HG03520 (cell line): ENCODE results near the gene GABRB1.
"Not testable (repeated sequence)": the region's sequence is repeated elsewhere in the genome, so short reads cannot be mapped to it uniquely, and the experiment has no call there.

ENCODE experiments used
- ATAC-seq: cut with Tn5 transposase; IDR thresholded peaks from one replicate; pipeline ENCODE4 v1.9.1; 2021; ENCODE audit warnings: mild to moderate bottlenecking, moderate library complexity; ENCODE audit not compliant: unreplicated experiment

The GABRB1 gene

DNA sequence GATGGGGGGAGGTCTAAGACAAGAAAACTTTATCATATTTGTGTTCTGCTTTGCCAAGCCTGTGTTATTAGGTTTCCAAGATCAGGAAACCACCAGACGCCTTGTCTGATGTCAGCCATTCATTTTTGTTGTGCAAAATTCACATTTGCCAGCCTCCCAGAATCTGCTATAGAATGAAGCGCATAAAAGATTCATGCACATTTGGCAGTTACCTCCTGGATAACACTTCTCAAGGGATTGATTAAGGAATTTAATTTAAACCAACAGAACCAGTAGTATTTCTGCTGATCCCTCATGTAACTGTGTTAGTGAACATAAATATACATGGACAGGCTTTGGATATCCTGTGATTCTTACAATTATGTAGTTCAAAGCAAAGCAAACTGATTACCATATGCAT lies 244.2 kb downstream of the GABRB1 start:
- no peak for ATAC-seq

DNA sequence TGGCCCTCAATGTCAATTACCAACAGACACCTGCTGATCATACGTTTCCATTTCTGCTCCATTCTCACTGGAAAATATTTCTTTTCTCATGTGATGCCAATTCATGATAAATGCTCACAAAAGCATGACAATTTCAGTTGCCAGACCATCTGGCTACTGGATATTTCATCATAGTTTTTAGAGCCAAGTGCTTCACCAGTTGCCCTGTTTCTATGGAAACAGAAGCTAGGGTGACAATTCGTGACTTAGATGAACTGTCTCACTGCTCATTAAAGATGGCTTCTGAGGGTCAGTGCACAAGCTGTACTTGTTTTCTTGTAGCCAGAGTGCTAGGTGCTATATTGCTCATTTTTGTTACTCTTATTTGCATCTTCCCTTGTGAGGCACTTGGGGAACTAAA lies 247.3 kb downstream of the GABRB1 start:
- ATAC-seq = no peak

DNA sequence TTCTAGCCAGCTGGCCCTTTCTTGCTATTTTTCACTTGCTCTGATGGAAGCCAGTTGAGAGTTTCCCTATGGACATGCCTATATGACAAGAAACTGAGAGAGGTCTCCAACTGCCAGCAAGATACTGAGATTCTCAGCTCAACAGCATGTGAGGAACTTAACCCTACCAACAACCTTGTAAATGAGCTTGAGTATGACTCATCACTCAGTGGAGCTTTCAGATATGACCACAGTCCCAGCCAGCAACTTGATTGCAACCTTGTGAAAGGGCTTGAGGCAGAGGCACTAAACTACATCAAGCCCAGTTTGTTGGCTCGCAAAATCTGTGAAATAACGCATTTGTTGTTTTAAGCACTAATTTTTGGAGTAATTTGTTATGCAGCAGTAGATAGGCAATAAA lies 256.4 kb downstream of the GABRB1 start:
- ATAC-seq = peak; percentile 95

DNA sequence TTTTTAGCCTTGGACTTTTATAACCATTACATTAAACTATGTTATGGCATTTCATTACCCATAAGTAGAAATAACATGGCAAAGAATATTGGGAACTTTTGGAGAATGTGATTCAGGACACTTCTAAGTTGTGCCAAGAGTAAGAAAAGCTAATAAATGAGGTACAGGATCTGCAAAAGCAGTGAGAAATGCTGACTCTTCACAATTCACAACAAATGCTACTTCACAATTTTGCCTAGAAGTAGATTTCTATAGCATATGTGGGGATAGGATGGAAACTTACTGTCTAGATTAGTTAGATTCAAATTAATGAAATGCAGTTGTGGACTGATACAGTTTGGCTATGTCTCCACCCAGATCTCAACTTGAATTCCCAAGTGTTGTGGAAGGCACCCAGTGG lies 258.4 kb downstream of the GABRB1 start:
- ATAC-seq = no peak

DNA sequence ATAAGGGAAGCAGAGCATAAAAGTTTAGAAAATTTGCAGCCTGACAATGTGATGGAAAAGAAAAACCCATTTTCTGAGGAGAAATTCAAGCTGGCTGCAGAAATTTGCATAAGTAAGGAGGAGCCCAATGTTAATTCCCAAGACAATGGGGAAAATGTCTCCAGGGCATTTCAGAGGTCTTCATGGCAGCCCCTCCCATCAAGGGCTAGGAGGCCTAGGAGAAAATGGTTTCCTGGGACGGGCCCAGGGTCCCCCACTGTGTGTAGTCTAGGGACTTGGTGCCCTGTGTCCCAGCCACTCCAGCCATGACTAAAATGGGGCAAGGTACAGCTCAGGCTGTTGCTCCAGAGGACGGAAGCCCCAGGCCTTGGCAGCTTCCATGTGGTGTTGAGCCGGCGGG lies 259.5 kb downstream of the GABRB1 start:
- not testable (repeated sequence) for ATAC-seq

DNA sequence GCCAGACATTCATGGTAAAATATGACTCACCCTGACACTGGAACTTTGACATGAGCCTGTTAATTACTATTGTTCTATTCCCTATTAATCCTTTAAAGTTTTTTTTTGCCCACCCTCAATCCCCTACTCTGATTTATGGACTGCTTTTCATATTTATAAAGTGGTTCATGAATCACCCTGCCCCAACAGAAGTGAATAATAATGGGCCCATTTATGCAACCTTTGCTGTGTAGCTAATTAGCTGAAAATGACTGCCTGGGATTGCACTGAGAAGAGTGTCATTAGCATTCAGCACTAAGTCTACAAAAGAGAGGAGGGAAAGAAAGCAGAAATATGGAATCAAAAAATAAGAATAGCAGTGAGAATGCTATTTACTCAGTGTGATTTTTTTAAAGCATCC lies 277.8 kb downstream of the GABRB1 start:
- no peak for ATAC-seq

DNA sequence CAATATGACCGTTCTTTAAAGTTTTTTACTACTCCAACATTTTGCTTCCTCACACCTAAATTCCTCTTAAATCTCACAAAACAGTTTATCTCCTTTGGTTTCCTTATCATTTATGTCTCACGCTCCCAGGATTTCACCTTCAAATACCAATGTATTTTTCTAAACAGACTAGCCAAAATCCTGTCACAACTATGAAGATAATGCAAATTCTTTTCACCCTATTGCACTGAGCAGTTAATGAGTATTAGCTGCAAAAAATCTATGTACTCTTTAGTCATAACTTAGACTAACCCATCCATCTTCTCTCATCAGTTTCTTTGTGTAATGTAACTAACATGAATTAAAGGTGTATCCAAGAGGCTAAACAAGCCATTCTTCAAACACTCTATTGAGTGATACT lies 280.8 kb downstream of the GABRB1 start:
- ATAC-seq = no peak

DNA sequence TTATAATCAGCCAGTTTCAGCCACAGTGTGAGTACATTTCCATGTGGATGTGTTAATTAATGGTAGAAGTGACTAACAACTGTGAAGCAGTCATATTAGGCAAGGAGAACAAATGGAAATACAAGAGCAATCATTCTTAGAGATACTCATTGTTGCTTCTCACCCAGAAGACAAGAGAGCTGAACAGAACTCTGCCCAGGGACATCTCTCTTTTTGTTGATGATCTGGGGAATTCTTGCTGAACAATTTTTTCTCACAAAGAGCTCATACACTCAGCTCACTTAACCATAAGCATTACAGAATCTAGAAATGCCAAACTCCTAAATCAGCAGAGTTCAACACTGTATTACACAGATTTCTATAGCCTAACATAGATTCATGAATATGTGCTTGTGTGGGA lies 282.0 kb downstream of the GABRB1 start:
- no peak for ATAC-seq

DNA sequence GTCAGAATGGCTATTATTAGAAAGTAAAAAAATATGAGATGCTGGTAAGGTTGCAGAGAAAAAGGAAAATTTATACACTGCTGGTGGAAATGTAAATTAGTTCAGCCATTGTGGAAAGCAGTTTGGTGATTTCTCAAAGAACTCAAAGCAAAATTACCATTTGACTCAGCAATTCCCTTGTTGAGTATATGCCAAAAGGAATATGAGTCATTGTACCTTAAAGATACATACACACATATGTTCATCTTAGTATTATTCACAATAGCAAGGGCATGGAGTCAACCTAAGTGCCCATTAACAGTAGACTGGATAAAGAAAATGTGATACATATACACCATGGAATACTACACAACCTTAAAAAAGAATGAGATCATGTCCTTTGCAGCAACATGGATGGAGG lies 284.0 kb downstream of the GABRB1 start:
- peak; percentile 89 for ATAC-seq

DNA sequence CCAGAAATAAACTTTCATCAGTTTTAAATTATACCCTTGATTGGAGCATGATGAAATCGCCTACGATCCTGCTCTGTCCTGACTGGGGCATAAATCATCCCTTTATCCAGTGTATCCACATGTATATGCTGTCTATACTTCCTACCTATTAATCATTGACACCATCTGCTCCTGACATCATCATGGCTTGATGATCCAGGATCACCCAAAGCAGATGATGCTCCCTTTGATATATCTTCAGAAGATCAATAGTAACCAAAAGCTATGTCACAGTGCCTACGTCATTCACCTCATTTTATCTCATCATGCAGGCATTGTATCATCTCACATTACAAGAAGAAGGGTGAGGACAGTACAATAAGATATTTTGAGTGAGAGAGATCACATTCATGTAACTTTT lies 294.7 kb downstream of the GABRB1 start:
- ATAC-seq = no peak

DNA sequence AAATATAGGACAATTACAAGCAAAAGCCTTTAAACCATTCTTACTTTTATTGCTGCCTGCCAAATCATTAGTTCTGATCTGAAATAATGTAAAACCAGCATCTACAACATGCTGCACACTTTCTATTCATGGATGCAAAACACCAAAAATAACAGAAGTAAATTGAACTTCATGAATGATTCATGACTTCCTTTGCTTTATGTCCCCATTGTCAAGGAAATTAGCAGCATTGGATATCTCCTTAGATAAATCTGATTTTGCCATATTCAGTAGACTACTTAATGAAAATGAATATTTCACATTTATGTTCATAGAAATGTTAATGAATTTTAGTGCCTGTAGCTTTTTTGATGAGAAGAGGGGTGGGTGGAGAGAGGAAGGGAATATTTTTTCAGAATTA lies 299.5 kb downstream of the GABRB1 start:
- ATAC-seq = no peak

DNA sequence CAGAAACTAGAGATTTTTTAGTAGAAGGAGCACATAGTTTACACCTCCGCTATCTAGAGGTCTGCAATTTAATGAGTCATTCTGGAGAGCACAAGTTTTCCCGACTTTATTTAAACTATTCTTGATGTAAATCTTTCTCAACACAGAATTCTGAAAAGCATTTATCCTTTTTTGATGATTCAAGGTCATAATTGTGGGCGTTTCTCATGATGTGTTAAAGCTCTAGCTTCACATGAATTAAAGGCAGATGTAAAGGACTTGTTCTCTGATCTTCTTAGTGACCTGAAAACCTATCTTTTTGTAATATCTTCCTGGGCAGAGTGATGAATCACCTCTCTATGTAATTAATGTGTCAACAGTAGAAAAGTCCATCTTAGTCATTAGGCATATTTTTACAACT lies 303.3 kb downstream of the GABRB1 start:
- no peak for ATAC-seq

DNA sequence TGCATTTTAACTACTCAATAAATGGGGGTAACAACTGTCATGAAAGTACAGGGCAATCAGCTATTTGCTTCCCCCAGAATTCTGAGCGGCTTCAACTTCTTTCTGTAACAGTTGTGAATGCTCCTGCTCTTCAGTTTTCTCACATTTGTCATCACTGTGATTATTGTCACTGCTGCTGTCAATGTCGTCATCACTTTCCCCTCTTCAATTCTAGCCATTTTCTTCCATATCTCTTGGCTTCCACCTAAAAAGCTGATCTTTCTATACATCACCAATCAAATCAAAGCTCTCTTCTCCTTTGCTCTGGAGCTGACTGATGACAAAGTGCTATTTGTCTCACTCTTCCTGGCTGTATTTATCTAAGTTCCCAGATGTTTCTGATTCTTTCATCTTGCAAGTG lies 306.5 kb downstream of the GABRB1 start:
- ATAC-seq = no peak

DNA sequence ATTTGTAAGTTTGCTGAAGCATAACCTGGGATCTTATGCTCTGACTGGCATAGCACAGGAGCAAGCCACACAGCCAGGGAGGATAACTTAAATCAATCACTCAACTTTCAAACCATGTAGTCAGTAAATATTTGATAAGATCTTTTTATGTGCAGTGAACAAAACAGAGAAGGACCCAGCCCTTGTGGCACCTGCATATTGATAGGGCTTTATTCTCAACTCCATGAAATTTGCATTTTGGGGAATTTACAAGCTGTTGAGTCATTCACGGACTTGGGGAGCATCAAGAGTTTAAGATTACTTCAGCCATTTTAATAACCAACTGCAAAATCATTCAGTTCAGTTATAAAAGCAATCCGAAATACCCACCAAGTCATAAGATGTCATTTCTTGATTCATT lies 309.5 kb downstream of the GABRB1 start:
- ATAC-seq = no peak

DNA sequence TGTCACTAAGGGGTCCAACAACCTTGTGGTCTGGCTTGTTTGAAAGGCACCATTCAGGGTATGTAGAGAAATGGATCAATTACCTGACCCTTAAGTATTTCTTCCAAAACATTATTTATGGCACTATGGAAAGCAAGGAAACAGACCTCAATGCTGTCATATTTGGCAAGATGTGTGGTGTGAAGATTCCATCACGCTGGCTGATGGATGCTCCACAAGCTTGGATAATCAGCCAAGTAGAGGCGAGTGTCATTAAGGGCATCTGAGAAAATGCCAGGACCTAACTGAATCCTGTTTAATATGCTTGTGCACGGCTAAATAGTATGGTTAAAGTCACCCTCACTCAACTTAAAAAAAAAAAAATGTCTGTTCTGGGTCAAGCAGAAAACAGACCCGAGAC lies 311.4 kb downstream of the GABRB1 start:
- no peak for ATAC-seq

DNA sequence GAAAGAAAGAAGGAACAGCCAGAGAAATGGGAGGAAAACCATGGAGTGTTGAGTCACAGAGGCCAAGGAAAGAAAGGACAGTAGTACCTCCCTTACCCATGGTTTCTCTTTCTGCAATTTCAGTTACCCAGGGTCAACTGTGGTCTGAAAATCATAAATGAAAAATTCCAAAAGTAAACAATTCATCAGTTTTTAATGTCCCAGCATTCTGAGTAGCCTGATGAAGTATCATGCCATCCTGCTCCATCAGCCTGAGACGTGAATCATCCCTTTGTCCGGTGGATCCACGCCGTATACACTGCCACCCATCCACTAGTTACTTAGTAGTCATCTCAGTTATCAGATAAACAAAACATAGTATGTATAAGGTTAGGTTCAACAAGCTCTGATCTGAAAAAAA lies 318.0 kb downstream of the GABRB1 start:
- no peak for ATAC-seq

DNA sequence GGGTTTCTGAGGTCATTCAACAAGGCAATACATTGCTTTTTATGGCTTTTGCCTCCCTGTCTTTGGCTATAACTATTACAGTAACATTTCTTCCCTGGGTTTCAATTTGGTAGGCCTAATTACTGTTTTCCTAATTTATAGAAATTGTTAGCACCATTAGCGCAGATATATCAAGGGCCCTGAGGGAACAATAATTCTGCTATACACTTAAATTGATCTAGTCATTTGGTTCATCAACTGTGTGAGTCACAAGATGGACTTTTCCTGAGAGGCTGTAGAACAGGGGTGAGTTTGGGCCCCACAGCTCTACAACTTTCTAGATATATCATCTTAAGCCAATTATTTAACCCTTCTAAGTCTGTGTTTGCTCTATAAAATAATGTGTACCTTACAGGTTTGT lies 324.2 kb downstream of the GABRB1 start:
- no peak for ATAC-seq

DNA sequence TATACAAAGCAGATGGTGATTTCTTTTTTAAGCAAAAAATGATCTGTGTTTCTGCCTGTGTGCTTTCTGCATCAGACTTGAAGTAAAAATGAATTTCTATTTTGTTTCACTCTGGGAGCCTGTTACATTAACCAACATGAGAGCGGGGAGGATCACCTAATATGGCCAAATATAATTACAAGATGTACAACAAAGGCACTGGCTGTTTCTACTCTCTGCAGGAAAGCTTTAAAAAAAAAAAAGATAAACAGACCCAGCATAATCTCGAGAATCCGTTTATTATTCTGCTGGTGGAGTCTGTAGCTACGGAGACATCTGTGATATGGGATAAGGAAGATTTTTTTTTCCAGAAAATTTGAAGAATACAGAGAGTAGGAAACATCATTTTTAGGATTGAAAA lies 328.5 kb downstream of the GABRB1 start:
- ATAC-seq = no peak

DNA sequence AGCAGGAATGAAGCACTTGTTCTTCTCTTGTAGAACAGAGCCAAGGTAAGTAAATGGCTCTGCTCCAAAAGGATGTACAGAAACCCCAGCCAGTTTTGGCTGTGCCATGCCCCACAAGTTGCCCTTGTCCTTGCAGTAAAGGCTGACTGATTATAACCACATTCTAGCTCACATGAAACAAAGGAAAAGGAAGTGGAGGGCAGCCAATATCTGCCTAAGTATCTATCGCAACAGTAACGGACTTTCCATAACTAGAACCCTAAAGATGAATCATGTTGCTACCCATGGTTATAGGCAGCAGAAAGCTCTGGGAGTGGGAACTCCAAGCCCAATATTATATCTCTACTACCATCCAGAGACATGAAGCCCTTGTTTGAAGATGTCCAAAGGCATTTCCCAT lies 336.4 kb downstream of the GABRB1 start:
- no peak for ATAC-seq

DNA sequence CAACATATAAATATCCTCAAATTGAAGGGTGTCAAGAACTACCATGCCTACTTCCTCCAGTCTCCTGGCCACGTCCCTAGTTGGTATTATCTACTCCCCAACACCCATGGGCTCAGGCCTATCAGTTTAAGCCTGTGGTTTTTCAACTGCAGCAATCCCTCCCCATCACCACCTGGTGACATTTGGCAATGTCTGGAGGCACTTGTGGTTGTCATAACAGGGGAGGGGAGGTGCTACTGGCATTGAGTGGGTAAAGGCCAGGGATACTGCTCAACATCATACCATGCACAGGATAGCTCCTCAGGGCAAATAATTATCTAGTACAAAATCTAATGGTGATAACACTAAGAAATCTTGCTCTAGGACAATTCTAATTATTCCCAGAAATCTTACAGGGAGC lies 336.8 kb downstream of the GABRB1 start:
- no peak for ATAC-seq

DNA sequence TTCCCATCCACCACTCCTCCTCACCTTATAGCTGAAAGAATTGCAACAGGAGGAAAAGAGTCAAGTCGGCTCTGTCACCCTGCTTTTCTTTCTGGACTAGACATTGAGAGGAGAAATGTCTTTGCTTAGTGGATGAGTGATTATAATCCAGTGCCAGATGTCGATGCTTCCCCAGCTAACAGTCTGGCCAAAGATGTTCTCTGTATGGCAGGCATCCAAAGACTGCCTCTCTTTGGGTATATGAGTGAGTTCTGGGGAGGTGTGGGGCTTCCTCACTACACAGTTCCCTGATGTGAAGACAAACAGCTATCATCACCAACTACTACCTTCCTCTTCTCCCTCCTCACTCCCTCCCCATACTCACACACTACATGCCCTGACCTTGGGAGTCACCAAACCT lies 341.2 kb downstream of the GABRB1 start:
- no peak for ATAC-seq

DNA sequence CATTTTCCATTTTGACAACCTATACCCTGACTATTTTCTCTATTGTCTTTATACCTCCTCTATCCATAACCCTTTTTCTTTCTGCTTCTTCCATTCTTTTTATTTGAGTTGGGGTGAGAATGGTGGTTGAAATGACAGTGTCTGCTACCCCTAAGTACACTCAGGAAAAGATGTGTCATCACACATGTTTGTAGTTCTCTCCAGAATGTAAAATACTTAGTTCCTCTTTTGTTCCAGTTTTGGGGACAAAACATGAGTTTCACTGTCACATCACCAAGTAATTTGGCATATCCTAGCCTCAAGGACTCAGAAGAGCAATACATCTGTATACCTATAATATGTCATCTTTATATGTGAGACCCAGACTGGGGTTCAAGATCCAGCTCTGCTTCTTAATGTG lies 341.8 kb downstream of the GABRB1 start:
- peak; percentile 55 for ATAC-seq

DNA sequence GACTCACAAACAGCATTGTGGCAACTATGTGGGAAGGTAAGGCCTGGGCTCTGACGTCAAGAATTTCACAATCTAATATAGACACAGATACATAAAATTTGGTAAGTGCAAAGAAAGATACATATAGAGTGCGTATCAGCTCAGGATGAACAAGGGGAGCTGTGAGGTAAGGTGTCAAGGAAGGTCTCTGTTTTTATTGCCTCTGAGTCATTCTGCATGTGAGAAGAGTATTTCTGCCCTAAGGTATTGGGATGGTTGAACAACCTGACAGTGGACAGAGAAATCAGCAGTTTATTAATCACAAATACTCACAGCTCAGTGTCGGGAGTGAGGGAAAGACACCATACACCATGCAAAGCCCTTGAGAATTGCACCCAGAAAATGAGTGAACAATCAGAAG lies 342.3 kb downstream of the GABRB1 start:
- no peak for ATAC-seq

DNA sequence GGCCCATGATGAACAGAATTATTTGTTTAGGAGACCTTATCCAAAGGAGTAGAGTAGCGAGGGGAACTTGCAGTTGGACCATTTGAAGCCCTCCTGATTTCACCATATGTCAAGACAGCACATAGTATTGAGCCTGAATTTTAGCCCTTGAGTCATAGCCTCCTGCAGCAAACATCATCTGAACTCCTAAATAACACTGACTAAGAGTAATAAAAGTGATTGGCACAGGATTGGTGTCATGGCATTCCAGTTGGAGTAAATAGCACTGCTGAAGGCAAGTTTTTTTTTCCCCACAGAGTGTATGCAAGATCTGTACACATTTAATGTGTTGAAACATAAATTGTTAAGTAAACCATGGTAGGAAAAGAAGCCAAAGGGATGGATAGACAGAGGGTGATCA lies 343.1 kb downstream of the GABRB1 start:
- ATAC-seq = no peak
